Measurements from ENCODE around the gene ZFYVE21.
A peak's percentile ranks its signal among the peaks of the same experiment; 100 is the strongest.
"Not testable (repeated sequence)": the region's sequence is repeated elsewhere in the genome, so short reads cannot be mapped to it uniquely, and the experiment has no call there.

Gene ZFYVE21

DNA sequence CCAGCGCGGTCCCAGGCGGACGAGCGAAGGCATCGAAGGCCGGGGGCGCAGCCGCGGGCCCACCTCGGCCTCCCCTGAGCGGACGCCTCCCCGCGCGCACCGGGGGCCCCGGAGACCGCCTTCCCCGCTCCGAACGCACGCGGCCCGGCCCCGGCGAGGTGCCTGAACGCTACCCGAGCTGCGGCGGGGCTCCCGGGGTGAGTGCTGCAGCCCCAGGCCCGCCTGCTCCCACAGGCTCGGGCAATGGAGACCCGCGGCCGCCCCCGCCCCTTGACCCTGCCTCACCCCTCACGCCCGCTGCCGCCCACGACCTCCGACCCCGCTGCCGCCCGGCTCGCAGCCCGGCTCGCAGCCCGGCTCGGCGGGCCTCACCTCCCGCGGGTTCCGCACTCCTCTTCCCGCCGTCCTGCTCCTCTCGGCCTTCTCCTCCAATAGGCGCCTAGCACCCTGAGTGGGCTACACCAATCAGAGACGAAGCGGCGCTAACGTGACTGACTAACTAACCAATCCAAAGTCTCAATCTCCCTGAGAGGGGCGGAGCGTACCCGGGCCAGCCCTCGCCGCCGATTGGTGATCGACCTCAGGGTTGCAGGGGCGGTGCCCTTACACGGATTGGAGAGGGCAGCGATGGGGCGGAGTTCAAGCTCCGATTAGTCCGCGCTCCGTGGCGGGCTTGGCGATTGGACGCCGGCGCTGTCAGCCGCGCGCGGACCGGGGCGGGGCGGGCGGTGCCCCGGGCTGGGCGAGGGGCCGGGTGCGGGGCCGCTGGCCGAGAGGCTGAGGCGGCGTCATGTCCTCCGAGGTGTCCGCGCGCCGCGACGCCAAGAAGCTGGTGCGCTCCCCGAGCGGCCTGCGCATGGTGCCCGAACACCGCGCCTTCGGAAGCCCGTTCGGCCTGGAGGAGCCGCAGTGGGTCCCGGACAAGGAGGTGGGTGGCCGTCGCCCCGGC is at the start of gene ZFYVE21, which contains the start of gene XRCC3:
ZFYVE21 (plus strand) TSS at position 759 of the 949 bp plus-strand sequence; CDS start at position 791, 32 bp downstream.
XRCC3 (minus strand) TSS at position 400 of the 949 bp plus-strand sequence. CDS start 4,364 bp downstream, outside the sequence.
- DNase-seq (ENCODE audit: low spot score): peak; percentile 99

DNA sequence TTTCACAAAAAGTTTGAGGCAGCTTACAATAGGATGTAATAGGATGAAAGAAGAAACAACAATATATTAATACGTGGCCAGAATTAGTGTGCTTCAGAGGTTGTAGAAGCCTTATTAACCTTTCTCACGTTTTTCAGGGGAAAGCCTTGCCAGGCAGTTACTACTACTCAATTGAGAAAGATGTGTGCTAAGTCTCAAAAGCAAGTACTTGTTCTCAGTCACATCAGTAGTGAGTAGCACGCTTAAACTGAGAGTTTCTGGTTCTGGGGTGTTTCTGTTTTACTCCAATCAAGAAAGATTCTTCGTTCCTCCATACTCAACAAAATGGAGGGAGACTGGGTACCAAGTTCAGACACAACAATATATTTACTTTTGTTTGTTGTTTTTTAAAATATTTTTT is 47.9 kb upstream of the ZFYVE21 start:
- no peak for DNase-seq (ENCODE audit: low spot score)

DNA sequence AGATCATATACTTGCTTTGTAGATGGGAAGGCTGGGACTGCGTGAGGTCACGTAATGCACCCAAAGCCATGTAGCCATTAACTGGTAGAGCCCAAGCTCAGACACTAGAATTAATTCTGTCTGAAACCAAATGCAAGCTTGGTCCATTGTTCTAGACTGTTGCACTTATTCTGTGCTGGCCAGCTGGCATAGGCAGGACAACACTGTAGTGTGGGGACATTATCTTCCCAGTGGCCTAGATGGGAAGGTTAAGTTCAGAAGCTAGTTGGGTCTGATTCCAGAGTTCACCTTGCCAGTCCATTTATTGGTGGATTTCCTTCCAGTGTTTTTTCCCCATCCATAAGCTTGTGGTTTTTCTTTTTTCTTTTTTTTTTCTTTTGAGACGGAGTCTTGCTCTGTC is 47.5 kb upstream of the ZFYVE21 start:
- DNase-seq (ENCODE audit: low spot score): no peak

DNA sequence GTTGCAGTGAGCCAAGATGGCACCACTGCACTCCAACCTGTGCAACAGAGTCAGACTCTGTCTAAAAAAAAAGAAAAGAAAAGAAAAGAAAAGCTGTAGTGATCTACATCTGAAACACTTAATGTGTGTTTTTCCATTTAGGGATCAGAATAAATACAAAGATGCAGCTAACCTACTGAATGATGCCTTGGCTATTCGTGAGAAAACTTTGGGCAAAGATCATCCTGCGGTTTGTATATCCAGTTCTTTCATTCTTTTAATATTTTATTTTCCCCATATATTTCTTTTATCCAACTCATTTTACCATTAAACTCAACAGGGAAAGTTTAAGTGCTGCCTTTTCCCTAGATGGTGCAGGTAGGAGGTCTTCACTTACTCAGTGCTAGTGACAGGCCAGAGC is 46.2 kb upstream of the ZFYVE21 start:
- no peak for DNase-seq (ENCODE audit: low spot score)

DNA sequence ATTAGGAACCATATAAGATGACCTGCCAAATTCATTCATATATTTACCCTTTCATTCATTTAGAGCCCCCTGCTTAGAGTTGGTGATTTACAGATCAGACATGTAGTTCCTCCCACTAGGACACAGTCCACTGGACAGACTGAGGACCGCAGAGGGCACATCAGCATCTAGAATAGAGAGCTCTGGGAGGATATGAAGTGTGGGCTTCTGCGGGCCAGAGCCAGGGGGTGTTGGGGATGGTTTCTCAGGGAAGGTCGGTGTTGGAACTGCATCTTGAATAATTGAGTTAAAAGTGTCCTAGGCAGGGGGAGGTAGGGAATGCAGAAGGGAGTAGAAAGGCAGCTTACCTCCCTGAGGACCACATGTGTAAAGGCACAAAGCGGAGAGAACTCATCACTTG is 43.7 kb upstream of the ZFYVE21 start:
- no peak for DNase-seq (ENCODE audit: low spot score)

DNA sequence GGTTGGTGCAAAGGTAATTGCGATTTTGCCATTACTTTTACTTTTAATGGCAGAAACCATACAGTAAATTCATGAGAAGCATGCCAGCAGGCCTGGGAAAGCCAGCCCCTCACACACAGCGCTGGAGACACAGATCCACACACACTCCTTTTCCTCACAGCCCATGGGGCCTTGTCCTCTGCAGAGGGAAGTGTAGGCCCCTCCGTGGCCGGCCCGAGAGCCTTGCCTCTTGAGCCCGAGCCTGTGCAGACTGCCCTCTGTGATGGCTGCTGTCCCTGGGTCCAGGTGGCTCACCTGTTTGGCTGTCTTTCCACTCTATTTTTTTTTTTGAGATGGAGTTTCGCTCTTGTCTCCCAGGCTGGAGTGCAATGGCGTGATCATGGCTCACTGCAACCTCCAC is 39.7 kb upstream of the ZFYVE21 start:
- no peak for DNase-seq (ENCODE audit: low spot score)

DNA sequence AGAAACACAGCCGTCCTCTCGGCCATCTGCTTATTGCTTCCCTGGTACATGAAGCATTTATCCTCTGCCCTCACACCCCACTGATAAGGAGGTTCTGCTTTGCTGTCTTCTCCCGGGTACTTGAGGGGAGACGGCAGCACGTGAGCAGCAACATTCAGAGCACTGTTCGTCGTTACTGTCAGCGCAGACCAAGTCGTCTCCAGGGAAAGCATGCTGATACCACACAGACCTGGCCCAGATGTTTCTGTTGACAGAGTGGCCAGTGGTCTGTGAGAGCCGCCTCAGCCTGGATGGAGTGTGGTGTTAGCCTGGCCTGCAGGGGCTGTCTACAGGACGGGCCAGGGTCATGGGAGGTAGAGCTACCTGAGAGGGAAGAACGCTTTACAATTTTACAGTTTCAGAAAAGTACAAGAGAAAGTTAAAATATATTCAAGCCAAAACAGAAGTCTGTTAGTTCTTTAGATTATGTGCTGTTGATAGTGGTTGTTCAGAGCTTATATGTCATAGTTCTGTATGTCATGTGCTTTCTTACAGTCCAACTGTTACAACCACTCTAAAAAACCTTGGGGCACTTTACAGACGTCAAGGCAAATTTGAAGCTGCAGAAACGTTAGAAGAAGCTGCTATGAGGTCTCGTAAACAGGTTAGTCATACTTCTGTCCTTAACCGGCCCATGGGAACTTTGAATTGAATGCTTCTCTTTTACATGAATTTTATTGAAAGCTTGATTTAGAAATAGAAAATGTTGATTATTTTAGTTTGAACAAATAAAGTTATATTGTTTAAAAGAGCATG is 38.5 kb upstream of the ZFYVE21 start:
- no peak for DNase-seq (ENCODE audit: low spot score)

DNA sequence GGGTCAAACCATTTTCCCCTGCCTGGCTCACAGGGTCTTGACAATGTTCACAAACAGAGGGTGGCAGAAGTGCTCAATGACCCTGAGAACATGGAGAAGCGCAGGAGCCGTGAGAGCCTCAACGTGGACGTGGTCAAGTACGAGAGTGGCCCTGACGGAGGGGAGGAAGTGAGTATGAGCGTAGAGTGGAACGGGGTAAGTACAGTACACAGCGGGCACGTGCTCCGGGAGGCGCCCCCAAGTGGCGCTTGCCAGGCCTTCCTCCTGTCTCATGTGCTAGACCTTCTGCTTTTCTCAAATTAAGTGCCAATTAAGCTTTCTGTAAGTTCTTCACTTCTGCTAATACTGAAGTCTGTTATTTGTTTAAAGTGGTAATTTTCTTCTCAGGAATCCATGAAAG is 36.3 kb upstream of the ZFYVE21 start:
- DNase-seq (ENCODE audit: low spot score): no peak

DNA sequence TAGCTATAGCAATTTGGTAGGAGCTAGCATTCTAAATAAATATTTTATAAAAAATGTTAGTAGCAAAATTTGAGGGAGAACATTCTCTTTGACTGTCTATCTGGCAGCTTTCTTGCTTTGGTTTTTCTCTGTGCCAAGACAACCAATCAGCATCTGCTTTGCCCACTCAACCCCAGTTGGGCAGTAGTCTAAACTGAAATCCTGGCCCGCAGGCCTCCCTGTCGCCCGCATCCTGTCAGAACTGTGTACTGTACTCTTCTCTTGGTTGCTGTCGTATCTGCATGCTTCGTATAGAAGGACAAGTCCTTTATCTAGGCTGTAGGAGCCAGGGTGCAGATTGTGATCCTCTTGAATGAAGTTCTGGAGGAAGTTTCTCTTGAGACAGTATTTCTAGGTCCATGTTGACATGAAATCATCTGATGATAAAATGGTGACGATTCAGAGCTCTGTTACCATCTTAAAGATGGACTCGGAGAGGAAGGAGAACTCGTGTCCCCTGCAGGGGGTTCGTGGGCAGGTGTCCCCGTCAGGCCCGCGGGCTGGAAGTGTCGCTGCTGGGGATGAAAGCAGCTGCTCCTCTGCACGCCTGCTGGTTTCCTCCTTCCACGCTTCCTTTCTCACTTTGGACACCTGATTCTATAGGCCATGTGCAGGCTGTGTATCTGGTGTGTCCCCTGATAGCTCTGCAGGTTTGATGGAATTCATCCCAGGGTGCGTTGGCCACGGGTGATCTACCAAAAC is 34.9 kb upstream of the ZFYVE21 start:
- no peak for DNase-seq (ENCODE audit: low spot score)

DNA sequence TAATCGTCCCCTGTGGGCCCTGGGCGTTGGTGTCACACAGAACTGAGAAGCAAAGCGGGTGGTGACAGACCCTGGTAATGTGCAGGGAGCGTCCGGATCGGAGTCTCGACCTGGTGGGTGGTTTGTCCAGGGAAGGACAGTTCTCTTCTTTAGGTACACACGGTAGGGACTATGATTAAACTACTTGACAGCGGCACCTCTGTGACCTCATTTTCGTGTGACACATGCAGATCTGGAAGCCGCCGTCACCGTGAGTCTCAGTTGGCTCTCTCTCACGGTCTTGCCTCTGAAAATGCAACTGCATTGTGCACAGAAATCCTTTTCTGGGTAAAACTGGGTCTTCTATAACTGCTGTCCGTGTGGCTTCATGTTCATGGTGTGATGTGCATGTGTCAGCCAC is 32.5 kb upstream of the ZFYVE21 start:
- no peak for DNase-seq (ENCODE audit: low spot score)

DNA sequence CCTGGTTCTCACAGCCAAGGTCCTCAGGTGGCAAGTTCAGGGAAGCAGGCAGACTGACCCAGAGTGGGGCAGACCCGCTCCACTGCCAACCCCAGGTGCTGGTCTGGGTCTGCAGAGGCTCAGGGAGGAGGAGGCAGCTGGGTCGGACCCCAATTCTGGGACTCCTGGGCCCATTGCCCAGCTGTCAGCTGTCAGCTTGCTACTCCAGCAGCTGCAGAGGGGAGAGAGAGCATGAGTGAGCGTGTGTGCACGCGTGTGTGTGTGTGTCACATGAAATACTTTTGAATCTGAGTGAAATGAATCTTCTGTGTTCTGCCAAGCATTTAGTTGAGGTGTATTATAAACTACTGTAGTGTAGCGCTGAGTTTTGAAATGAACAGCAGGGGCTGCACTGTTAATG is 31.1 kb upstream of the ZFYVE21 start:
- no peak for DNase-seq (ENCODE audit: low spot score)

DNA sequence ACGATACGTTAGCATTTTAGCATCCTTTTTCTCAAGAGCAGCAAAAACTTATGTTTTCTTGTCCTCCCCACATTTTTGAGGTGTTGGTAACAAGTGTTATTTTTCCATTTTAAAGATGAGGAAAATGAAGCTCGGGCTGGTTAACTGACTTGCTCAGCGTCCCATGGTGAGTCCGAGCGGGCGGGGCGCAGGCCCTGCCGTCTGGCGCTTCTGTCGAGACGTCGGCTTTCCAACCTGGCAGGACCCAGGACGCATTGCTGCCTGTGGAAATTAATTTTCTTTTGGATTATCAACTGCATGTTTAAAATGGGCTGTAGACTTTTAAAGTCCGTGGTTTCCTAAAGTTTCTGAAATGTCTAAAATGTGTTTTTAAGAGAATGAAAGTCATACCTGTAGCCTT is 30.7 kb upstream of the ZFYVE21 start:
- DNase-seq (ENCODE audit: low spot score): no peak

DNA sequence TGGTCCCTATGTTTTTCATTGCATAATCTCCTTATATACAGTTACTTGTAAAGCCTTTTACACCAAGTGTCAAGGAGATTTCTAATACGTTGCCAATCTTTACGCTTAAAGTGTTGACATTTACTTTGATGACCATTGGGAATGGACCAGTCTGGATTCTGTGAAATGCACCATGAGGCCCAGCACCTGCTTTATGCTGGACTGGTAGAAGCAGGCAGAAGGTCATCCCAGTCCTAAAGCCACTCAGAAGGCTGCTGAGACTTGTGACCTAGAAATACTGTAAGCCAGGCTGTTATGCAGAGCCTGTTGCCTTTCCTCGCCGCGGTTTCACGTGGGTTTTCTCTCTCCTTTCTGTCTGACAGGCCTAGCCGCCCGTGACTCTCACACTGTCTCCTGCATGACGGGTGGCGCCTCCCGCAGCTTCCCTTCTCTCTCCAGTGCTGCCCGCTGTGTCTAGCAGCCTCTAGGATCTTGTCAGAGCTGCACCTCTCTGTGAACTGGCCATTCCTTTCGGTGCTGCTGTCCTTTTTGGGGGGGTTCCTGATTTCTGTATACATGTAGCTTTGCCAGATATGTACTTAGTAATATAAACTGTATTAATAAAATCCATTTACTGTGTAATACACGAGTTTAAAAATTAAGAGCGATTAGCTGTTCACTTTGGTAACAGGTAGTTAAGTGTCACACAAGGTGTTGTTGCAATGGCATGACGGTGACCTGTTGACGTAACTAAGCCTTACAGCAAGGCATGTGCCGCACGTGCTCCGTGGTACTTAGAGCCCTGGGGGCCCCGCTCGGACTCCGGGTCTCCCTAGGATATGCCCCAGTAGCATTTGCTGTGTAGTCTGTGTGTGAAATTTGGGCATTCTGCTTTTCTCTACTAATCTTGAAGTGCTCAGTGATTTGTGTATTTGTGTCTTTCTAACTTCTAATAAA is 30.1 kb upstream of the ZFYVE21 start:
- DNase-seq (ENCODE audit: low spot score): no peak

DNA sequence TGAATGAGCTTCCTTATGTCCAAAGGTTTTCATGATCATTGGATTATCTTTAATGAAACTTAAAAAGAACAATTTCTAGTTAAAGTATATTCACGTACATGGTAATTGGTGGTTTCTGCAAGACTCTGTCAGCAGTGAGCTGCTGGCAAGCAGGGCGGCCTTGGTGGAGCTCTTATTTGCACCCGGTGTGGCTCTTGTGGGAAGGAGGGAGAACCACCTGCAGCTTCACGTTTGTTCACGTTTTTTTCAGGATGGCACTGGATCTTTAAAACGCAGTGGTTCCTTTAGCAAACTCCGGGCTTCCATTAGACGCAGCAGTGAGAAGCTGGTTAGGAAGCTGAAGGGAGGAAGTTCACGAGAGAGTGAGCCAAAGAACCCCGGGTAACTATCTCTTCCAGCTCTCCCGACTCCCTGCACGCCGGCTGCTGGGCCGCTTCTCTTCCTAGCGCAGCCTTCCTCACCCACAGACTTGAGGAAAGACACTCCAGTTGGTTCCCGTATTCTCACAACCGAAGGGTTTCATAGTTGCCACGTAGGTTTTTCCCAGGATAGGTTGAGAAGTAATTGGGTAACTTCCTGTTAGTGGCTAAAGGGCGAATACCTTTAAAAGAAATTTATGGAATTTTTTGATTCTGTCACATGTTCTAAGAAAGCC is 28.7 kb upstream of the ZFYVE21 start:
- DNase-seq (ENCODE audit: low spot score): no peak

DNA sequence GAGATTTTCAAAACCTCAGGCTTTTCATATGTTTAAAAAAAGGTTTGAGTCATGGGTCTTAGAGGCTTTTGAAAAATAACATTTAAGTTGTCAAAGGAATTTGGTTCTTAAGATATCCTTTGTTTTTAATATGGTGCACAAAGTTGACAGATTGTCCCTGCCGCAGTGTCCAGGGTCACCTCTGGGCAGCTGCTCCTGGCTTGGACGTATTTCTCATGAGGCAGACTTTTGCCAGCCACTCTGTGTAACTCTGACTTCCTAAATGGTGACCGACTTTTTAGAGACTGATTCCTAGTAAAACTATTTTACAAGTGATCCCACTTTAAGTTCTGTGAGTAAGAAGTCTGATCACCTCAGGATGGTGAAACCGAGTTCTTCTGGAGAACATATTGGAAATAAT is 27.9 kb upstream of the ZFYVE21 start:
- no peak for DNase-seq (ENCODE audit: low spot score)

DNA sequence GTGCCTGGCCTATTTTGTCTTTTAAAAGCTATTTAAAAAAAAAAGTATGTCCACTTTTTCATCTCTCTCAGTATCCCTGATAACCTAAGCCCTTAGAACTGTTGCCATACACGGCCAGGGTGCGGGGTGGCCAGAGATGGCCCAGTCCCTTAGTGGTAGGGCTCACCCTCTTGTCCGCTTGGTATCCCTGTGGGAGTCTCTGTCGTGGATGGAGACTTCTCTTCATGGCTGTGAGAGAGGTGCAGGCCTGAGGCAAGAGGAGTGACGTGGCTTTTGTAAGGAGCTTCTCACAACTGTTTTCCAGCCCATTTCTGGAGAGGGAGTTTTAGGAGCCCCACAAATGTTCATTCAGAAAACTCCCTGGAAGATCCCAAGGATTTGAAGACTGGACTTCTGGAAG is 27.2 kb upstream of the ZFYVE21 start:
- DNase-seq (ENCODE audit: low spot score): no peak

DNA sequence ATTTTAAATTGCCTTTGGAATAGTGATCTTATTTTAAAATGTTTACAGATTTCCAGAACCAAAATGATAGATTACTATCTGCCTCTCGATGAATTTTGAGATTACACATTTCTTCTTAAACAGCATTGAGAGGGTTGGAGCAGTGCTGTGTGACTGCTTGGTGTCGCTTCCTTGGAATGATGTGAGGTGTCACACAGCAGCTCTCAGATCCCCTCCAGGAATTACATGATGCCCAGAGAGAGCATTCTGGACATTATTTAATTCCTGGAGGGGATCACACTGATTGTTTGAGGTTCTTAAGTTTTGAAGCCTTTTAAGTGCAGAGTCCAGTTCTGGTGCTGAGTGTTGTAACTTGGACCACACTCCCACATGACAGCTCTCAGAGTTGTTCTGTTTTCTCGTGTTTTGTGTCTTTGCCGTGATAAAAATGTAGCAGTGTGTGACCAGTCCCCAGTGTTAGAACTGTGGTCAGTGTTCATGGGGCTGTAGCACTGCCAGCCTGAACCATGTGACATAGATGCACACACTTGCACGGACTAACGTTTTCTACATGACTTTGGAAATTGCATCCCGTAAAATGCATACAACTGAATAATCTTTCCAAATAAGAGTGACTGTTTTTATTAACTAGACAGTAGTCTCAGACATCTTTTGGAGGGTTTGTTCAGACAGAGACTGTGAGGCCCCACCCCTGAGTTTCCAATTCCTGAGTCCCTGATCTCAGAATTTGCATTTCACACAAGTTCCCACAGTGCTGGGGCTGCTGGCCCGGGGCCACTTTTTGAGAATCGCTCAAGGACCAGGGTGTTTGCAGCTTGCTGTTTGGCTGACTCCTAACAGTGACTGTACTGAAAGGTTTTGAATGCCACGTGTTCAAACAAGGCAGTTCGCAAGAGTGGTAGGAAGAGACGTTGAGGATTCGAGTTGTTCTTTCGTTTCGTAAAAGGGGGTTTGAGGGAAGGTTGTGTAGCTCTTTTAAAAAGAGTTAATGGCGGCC is 26.4 kb upstream of the ZFYVE21 start:
- peak; percentile 74 for DNase-seq (ENCODE audit: low spot score)

DNA sequence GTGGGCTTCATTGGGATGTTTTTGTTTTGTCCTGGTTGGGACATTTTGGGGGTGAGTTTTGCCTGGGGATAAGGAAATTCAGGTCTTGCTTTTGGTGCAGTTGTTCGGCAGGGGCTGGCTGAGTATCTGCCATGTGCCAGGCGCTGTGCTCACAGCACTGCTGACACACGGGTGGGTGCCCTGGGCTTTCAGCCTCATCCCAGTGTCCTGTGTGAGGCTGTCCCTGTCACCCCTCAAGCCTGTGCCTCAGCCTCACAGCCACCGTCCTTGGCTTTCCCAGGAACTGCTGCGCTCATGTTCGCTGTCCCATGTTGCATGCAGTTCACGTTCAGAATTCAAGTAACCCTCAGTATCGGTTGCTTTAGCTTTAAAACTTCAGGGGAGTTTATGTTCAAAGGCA is 25.3 kb upstream of the ZFYVE21 start:
- DNase-seq (ENCODE audit: low spot score): no peak

DNA sequence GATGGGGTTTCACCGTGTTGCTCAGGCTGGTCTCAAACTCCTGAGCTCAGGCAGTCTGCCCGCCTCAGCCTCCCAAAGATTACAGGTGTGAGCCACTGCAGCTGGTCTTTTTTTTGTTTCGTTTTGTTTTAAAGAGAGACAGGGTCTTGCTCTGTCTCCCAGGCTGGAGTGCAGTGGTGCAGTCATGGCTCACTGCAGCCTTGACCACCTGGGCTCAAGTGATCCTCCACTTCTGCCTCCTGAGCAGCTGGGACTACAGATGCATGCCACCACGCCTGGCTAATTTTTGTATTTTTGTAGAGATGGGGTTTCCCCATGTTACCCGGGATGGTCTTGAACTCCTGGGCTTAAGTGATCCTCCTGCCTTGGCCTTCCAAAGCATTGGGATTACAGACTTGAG is 24.0 kb upstream of the ZFYVE21 start:
- not testable (repeated sequence) for DNase-seq (ENCODE audit: low spot score)

All from putamen (tissue), 1 donor.